K562 (cell line): ENCODE results near the gene PEX11B. TPM values are rescaled to one million over a fixed set of nuclear protein-coding genes. Genes with fewer than 3 reads are reported as not detected.
A peak's percentile ranks its signal among the peaks of the same experiment; 100 is the strongest.

Experiments
- ARHGAP35 ChIP-seq: fragments of 450-650 bp; IDR thresholded peaks from 2 replicates; pipeline ENCODE4 v1.6.1; 2018; ENCODE audit not compliant: partially characterized antibody
- ATF7 ChIP-seq: fragments of 450-650 bp; IDR thresholded peaks from 2 replicates; pipeline ENCODE4 v1.7.1; 2014; ENCODE audit warnings: mild to moderate bottlenecking, moderate library complexity
- BHLHE40 ChIP-seq: IDR thresholded peaks from 2 replicates; pipeline ENCODE4 v1.6.1; 2011; ENCODE audit warnings: low read length, improper control_type of control experiment
- ETV5 ChIP-seq: sonication (generic); formaldehyde crosslinking; IDR thresholded peaks from 2 replicates; pipeline ENCODE4 v1.4.0; 2020; ENCODE audit warnings: low read depth, mild to moderate bottlenecking, missing genetic modification reagents
- HMBOX1 ChIP-seq: sonication (generic); IDR thresholded peaks from 2 replicates; pipeline ENCODE4 v1.6.1; 2016
- KDM4B ChIP-seq, 2 experiments: fragments of 450-650 bp in 1 of 2; sonication (generic) in 1 of 2; IDR thresholded peaks; 2 replicates each; pipeline ENCODE4 v1.6.1; 2016 to 2017; ENCODE audit warnings: borderline replicate concordance in 2 of 2, antibody characterized with exemption in 1 of 2, low read depth in 1 of 2, mild to moderate bottlenecking in 1 of 2
- MBD1 ChIP-seq: fragments of 250-450 bp; sonication (Bioruptor Pico); IDR thresholded peaks from 2 replicates; pipeline ENCODE4 v1.8.0; 2022; ENCODE audit warnings: inconsistent platforms
- MEIS2 ChIP-seq: fragments of 450-650 bp; IDR thresholded peaks from 2 replicates; pipeline ENCODE4 v1.6.1; 2014; ENCODE audit warnings: mild to moderate bottlenecking; ENCODE audit not compliant: partially characterized antibody
- MNT ChIP-seq, 2 experiments: fragments of 450-650 bp; conservative IDR thresholded peaks; 2 replicates each; pipeline ENCODE4 v1.6.1; 2017; ENCODE audit warnings: mild to moderate bottlenecking in 2 of 2, moderate library complexity in 2 of 2
- NR1H2 ChIP-seq: sonication (generic); formaldehyde crosslinking; IDR thresholded peaks from 2 replicates; pipeline ENCODE4 v1.4.0; 2020; ENCODE audit warnings: mild to moderate bottlenecking, missing genetic modification reagents
- RBBP5 ChIP-seq: fragments of 200-600 bp; sonication (generic); IDR thresholded peaks from 2 replicates; pipeline ENCODE4 v1.6.1; 2012; ENCODE audit warnings: borderline replicate concordance, mild to moderate bottlenecking, low read length, control low read depth, inconsistent platforms; ENCODE audit not compliant: insufficient read depth, poor library complexity, severe bottlenecking
- SIRT6 ChIP-seq: IDR thresholded peaks from one replicate; pipeline ENCODE4 v1.6.1; 2012; ENCODE audit warnings: low read depth, mild to moderate bottlenecking, control low read depth, inconsistent platforms, low read length, moderate library complexity
- SMAD1 ChIP-seq: fragments of 150-350 bp; IDR thresholded peaks from 2 replicates; pipeline ENCODE4 v1.6.1; 2014; ENCODE audit warnings: low read length, low read depth; ENCODE audit not compliant: partially characterized antibody
- SMARCC2 ChIP-seq: fragments of 450-650 bp; IDR thresholded peaks from 2 replicates; pipeline ENCODE4 v1.6.1; 2017; ENCODE audit warnings: antibody characterized with exemption, moderate library complexity, mild to moderate bottlenecking, low read depth
- TAF9B ChIP-seq: fragments of 450-650 bp; IDR thresholded peaks from 2 replicates; pipeline ENCODE4 v1.6.1; 2018; ENCODE audit warnings: mild to moderate bottlenecking; ENCODE audit not compliant: partially characterized antibody
- TOE1 ChIP-seq, 2 experiments: fragments of 450-650 bp in 1 of 2; sonication (generic) in 1 of 2; formaldehyde crosslinking in 1 of 2; IDR thresholded peaks; 2 replicates each; pipeline versions ENCODE4 v1.7.1 to v1.8.0; 2016 to 2022; ENCODE audit warnings: borderline replicate concordance in 2 of 2, mild to moderate bottlenecking in 2 of 2, antibody characterized with exemption in 1 of 2, inconsistent platforms in 1 of 2, low read depth in 1 of 2, missing genetic modification reagents in 1 of 2, moderate library complexity in 1 of 2
- ZNF592 ChIP-seq: fragments of 450-650 bp; IDR thresholded peaks from 2 replicates; pipeline ENCODE4 v1.6.1; 2017; ENCODE audit warnings: antibody characterized with exemption, mild to moderate bottlenecking
- polyA plus RNA-seq, 8 experiments: library from polyadenylated mRNA; depleted of rRNA in 4 of 8; stranded (reverse) in 5 of 8; unstranded in 3 of 8; fragments of >200 nt; fragmentation: Nextera tagmentation in 2 of 8; fragmentation: Illumina TruSeq in 1 of 8; extraction: Ambion mirVana in 2 of 8; extraction: Trizol in 1 of 8; gene quantifications; 2 replicates each; pipeline versions ENCODE4 v1.2.1 to v1.2.3, GENCODE V29; 2011 to 2014; ENCODE audit warnings: inconsistent platforms in 1 of 8, missing spikeins in 1 of 8
- total RNA-seq, 7 experiments: library from RNA; depleted of rRNA in 6 of 7; stranded (reverse); fragments of >200 nt in 6 of 7; fragmentation: Illumina TruSeq in 2 of 7; extraction: Trizol in 2 of 7; gene quantifications; 2 replicates each; pipeline versions ENCODE4 v1.2.1 to v1.2.3, GENCODE V29; 2011 to 2021; ENCODE audit warnings: low replicate concordance in 1 of 7

Gene PEX11B
- total and polyA plus RNA-seq, 9 of the 15 experiments (the other 6 are each of a cell fraction or from before 2014, with no cell fraction given) = 13.2 to 60.0 (median 21.7) TPM

- TF ChIP-seq ATF7 (peak; percentile 55), TAF9B (peak; percentile 79), MEIS2 (peak; percentile 8), KDM4B (IDR thresholded peaks at IDR 0.05; ENCODE audit: borderline replicate concordance in 2 of 2, low read depth in 1 of 2) (0 out of 4 replicates have a peak, but pooled peaks of 1 of the 2 experiments have one; percentile 39), ARHGAP35 (no peak), RBBP5 (peak; percentile 48), SMARCC2 (peak; percentile 36; the same call in 1 of the 2 replicates), TOE1 (IDR thresholded peaks at IDR 0.05; ENCODE audit: borderline replicate concordance) (no peak), TOE1 (CRISPR knock-in tag; IDR thresholded peaks at IDR 0.05; ENCODE audit: borderline replicate concordance, low read depth) (0 out of 2 replicates have a peak, but pooled peaks have one; percentile 52), ETV5 (CRISPR knock-in tag) (peak; percentile 97), NR1H2 (no peak), HMBOX1 (no peak), MNT (conservative IDR thresholded peaks at IDR 0.05) (peak; percentile 15 to 53; a peak in 1 of 4 replicates), SMAD1 (peak; percentile 62), BHLHE40 (peak; percentile 83), SIRT6 (no peak), MBD1 (no peak), ZNF592 (peak; percentile 20; the same call in 1 of the 2 replicates)
Measured at GRCh38 chr1:145964328-145965118, 46.0 kb upstream of the PEX11B start, which contains the start of the genes ANKRD34A and POLR3GL (continued).
